Measurements from ENCODE around the gene PCDHGB3.
"Not testable (repeated sequence)": the region's sequence is repeated elsewhere in the genome, so short reads cannot be mapped to it uniquely, and the experiment has no call there.

Gene PCDHGB3

DNA sequence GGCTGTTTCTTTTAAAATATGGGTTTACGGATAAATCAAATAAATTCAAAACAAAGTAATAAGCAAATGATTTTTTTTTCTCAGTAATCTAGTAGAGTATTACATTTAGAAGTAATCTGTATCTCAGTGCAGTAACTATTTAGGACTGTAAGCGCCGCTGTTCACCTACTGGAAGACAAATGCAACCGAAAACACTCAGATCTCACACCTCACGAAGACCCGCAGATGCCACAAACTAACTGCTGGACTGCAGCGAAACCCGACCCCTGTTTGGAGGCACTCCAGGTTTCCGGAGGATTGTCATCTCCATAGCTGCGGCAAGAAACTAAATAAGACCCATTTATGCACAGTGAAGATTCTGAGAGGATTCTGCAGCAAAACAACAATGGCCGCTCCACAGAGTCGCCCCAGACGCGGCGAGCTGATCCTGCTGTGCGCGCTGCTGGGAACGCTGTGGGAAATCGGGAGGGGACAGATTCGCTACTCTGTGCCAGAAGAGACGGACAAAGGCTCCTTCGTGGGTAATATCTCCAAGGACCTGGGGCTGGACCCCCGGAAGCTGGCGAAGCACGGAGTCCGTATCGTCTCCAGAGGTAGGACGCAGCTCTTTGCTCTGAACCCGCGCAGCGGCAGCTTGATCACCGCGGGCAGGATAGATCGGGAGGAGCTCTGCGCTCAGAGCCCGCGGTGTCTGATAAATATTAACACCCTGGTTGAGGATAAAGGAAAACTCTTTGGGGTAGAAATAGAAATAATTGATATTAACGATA, 22.6 kb downstream of the PCDHGB3 start, which contains the start of gene PCDHGA8:
PCDHGA8 (plus strand) TSS at position 205 of the 770 bp plus-strand sequence; CDS start at position 386, 181 bp downstream.
- TF ChIP-seq, protein P1, sequence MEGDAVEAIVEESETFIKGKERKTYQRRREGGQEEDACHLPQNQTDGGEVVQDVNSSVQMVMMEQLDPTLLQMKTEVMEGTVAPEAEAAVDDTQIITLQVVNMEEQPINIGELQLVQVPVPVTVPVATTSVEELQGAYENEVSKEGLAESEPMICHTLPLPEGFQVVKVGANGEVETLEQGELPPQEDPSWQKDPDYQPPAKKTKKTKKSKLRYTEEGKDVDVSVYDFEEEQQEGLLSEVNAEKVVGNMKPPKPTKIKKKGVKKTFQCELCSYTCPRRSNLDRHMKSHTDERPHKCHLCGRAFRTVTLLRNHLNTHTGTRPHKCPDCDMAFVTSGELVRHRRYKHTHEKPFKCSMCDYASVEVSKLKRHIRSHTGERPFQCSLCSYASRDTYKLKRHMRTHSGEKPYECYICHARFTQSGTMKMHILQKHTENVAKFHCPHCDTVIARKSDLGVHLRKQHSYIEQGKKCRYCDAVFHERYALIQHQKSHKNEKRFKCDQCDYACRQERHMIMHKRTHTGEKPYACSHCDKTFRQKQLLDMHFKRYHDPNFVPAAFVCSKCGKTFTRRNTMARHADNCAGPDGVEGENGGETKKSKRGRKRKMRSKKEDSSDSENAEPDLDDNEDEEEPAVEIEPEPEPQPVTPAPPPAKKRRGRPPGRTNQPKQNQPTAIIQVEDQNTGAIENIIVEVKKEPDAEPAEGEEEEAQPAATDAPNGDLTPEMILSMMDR (IDR thresholded peaks at IDR 0.05; ENCODE audit: low read depth, low read length), result peak; percentile 3
- no peak for DNase-seq (ENCODE audit: extremely low read depth, low read depth)

DNA sequence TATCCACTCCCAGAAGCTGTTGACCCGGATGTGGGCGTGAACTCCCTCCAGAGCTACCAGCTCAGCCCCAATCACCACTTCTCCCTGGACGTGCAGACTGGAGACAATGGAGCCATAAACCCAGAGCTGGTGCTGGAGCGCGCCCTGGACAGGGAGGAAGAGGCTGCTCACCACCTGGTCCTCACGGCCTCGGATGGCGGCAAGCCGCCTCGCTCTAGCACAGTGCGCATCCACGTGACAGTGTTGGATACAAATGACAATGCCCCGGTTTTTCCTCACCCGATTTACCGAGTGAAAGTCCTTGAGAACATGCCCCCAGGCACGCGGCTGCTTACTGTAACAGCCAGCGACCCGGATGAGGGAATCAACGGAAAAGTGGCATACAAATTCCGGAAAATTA, 23.2 kb downstream of the PCDHGB3 start:
- no peak for DNase-seq (ENCODE audit: extremely low read depth, low read depth)
- TF ChIP-seq, protein P1 (IDR thresholded peaks at IDR 0.05; ENCODE audit: low read depth, low read length), result no peak

DNA sequence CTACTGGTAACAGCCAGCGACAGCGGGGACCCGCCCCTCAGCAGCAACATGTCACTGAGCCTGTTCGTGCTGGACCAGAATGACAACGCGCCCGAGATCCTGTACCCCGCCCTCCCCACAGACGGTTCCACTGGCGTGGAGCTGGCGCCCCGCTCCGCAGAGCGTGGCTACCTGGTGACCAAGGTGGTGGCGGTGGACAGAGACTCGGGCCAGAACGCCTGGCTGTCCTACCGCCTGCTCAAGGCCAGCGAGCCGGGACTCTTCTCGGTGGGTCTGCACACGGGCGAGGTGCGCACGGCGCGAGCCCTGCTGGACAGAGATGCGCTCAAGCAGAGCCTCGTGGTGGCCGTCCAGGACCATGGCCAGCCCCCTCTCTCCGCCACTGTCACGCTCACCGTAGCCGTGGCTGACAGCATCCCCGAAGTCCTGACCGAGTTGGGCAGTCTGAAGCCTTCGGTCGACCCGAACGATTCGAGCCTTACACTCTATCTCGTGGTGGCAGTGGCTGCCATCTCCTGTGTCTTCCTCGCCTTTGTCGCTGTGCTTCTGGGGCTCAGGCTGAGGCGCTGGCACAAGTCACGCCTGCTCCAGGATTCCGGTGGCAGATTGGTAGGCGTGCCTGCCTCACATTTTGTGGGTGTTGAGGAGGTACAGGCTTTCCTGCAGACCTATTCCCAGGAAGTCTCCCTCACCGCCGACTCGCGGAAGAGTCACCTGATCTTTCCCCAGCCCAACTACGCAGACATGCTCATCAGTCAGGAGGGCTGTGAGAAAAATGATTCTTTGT, 24.6 kb downstream of the PCDHGB3 start:
- not testable (repeated sequence) for DNase-seq (ENCODE audit: extremely low read depth, low read depth)

DNA sequence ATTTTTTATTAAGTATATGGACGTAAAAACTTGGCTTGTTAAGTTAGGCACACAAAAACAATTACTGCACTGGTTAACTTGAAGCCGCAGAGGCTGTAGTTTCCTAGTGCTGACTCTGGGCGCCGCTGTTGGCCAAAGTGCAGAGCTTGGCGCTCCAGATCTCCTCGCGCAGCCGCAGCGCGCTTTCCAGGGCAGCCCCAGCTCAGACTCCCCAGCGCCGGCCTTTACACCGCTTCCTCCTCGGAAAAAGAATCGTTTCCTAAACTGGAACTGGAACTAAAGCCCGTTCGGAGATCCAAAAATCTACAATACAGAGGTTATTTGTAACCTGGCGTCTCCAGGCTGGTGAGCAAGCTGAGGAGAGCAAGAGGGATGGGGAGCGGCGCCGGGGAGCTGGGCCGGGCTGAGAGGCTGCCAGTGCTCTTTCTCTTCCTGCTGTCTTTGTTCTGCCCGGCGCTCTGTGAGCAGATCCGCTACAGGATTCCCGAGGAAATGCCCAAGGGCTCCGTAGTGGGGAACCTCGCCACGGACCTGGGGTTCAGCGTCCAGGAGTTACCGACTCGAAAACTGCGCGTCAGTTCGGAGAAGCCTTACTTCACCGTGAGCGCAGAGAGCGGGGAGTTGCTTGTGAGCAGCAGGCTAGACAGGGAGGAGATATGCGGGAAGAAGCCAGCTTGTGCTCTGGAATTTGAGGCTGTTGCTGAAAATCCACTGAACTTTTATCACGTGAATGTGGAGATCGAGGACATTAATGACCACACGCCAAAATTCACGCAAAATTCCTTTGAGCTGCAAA, 27.9 kb downstream of the PCDHGB3 start, which contains the start of gene PCDHGB5:
PCDHGB5 (plus strand) TSS at position 192 of the 796 bp plus-strand sequence; CDS start at position 373, 181 bp downstream.
- DNase-seq (ENCODE audit: extremely low read depth, low read depth), result not testable (repeated sequence)
- TF ChIP-seq, protein P1 (IDR thresholded peaks at IDR 0.05; ENCODE audit: low read depth, low read length), result peak; percentile 51

DNA sequence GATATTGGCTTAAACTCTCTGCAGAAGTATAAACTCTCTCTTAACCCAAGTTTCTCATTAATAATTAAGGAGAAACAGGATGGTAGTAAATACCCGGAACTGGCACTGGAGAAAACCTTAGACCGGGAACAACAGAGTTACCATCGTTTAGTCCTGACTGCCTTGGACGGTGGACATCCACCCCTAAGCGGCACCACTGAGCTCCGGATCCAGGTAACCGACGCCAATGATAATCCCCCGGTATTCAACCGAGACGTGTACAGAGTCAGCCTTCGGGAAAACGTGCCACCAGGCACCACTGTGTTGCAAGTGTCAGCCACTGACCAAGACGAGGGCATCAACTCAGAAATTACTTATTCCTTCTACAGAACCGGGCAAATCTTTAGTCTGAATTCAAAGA, 28.6 kb downstream of the PCDHGB3 start:
- no peak for DNase-seq (ENCODE audit: extremely low read depth, low read depth)
- TF ChIP-seq, protein P1 (IDR thresholded peaks at IDR 0.05; ENCODE audit: low read depth, low read length), result no peak

DNA sequence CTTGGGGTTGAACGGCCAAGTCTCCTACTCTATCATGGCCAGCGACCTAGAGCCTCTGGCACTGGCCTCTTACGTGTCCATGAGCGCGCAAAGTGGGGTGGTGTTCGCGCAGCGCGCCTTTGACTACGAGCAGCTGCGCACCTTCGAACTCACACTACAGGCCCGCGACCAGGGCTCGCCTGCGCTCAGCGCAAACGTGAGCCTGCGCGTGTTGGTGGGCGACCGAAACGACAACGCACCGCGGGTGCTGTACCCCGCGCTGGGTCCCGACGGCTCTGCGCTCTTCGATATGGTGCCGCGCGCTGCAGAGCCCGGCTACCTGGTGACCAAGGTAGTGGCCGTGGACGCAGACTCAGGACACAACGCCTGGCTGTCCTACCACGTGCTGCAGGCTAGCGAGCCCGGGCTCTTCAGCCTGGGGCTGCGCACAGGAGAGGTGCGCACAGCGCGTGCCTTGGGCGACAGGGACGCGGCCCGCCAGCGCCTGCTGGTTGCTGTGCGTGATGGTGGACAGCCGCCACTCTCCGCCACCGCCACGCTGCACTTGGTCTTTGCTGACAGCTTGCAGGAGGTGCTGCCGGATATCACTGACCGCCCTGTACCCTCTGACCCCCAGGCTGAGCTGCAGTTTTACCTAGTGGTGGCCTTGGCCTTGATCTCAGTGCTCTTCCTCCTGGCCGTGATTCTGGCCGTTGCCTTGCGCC, 29.7 kb downstream of the PCDHGB3 start:
- no peak for DNase-seq (ENCODE audit: extremely low read depth, low read depth)
- TF ChIP-seq, protein P1 (IDR thresholded peaks at IDR 0.05; ENCODE audit: low read depth, low read length), result no peak

All from AG09319 (cell line).